HepG2 (cell line): ENCODE measurements around the gene TP73. TPM values are rescaled to one million over a fixed set of nuclear protein-coding genes. Genes with fewer than 3 reads are reported as not detected.

Source experiments
- BRD4 ChIP-seq: sonication (generic); formaldehyde crosslinking; IDR thresholded peaks from 2 replicates; pipeline ENCODE4 v1.4.0; 2020; ENCODE audit warnings: missing genetic modification reagents
- CBX2 ChIP-seq, 2 experiments: fragments of 200-600 bp in 1 of 2; sonication (generic); formaldehyde crosslinking in 1 of 2; IDR thresholded peaks; 2 replicates each; pipeline versions ENCODE4 v1.7.0 to v1.8.1; 2018 to 2022; ENCODE audit warnings: low read depth in 2 of 2, low read length in 1 of 2, mild to moderate bottlenecking in 1 of 2, missing genetic modification reagents in 1 of 2
- MYNN ChIP-seq: sonication (generic); formaldehyde crosslinking; IDR thresholded peaks from 2 replicates; pipeline ENCODE4 v1.4.0; 2020; ENCODE audit warnings: mild to moderate bottlenecking, low read depth, missing genetic modification reagents
- NFE2L1 ChIP-seq: sonication (generic); formaldehyde crosslinking; IDR thresholded peaks from 2 replicates; pipeline ENCODE4 v1.4.0; 2020; ENCODE audit warnings: missing genetic modification reagents, mild to moderate bottlenecking, borderline replicate concordance
- NR1H2 ChIP-seq: sonication (generic); formaldehyde crosslinking; IDR thresholded peaks from 2 replicates; pipeline ENCODE4 v1.8.1; 2022; ENCODE audit warnings: low read depth, missing genetic modification reagents, borderline replicate concordance
- SALL1 ChIP-seq: sonication (generic); formaldehyde crosslinking; IDR thresholded peaks from 2 replicates; pipeline ENCODE4 v1.8.0; 2022; ENCODE audit warnings: mild to moderate bottlenecking, missing genetic modification reagents
- ZFAT ChIP-seq: sonication (generic); formaldehyde crosslinking; conservative IDR thresholded peaks from 2 replicates; pipeline ENCODE4 v1.8.1; 2023; ENCODE audit warnings: missing genetic modification reagents, inconsistent platforms
- ZNF232 ChIP-seq: sonication (generic); formaldehyde crosslinking; IDR thresholded peaks from 2 replicates; pipeline ENCODE4 v1.4.0; 2020; ENCODE audit warnings: missing genetic modification reagents, borderline replicate concordance
- ZNF441 ChIP-seq: sonication (generic); formaldehyde crosslinking; IDR thresholded peaks from 2 replicates; pipeline ENCODE4 v1.7.0; 2021; ENCODE audit warnings: missing genetic modification reagents, borderline replicate concordance
- ZNF598 ChIP-seq: sonication (generic); formaldehyde crosslinking; IDR thresholded peaks from 2 replicates; pipeline ENCODE4 v1.5.1; 2020; ENCODE audit warnings: mild to moderate bottlenecking, missing genetic modification reagents, borderline replicate concordance
- ZSCAN9 ChIP-seq: IDR thresholded peaks from 2 replicates; pipeline ENCODE4 v1.6.1; 2016; ENCODE audit warnings: borderline replicate concordance
- polyA plus RNA-seq, 8 experiments: library from polyadenylated mRNA; depleted of rRNA in 3 of 8; stranded (reverse) in 7 of 8; unstranded in 1 of 8; fragments of >200 nt; fragmentation: Illumina TruSeq in 4 of 8; extraction: Trizol in 4 of 8; gene quantifications; 2 replicates each; pipeline versions ENCODE4 v1.2.1 to v1.2.3, GENCODE V29; 2011 to 2016; ENCODE audit warnings: low read depth in 4 of 8, missing spikeins in 1 of 8, mixed read lengths in 1 of 8; ENCODE audit not compliant: insufficient read depth in 1 of 8
- total RNA-seq, 5 experiments: library from RNA; depleted of rRNA; stranded (reverse); fragments of >200 nt; fragmentation: Illumina TruSeq; extraction: Trizol; gene quantifications; 2 replicates each; pipeline ENCODE4 v1.2.3, GENCODE V29; 2016; ENCODE audit warnings: low read depth in 1 of 5
- TF ChIP-seq, protein P1 (sequence below): sonication (generic); formaldehyde crosslinking; IDR thresholded peaks from 2 replicates; pipeline ENCODE4 v1.4.0; 2020; ENCODE audit warnings: low read depth, missing genetic modification reagents
- TF ChIP-seq, protein P2 (sequence below): sonication (generic); formaldehyde crosslinking; IDR thresholded peaks from 2 replicates; pipeline ENCODE4 v1.8.1; 2023; ENCODE audit warnings: missing genetic modification reagents, inconsistent platforms, borderline replicate concordance
- TF ChIP-seq, protein P3 (sequence below): sonication (generic); formaldehyde crosslinking; IDR thresholded peaks from 2 replicates; pipeline ENCODE4 v1.8.1; 2023; ENCODE audit warnings: mild to moderate bottlenecking, moderate library complexity, missing genetic modification reagents
- TF ChIP-seq, protein P4 (sequence below): sonication (generic); formaldehyde crosslinking; IDR thresholded peaks from 2 replicates; pipeline ENCODE4 v1.9.0; 2021; ENCODE audit warnings: missing genetic modification reagents, mild to moderate bottlenecking, borderline replicate concordance
- TF ChIP-seq, protein P5 (sequence below): sonication (generic); IDR thresholded peaks from 2 replicates; pipeline ENCODE4 v1.6.1; 2016; ENCODE audit warnings: low read depth, borderline replicate concordance
- TF ChIP-seq, protein P6 (sequence below): IDR thresholded peaks from 2 replicates; pipeline ENCODE4 v1.6.1; 2016; ENCODE audit warnings: mild to moderate bottlenecking, missing biosample characterization, missing genetic modification reagents

TP73 gene
- total and polyA plus RNA-seq, 2 of the 13 experiments (the other 11 are each of a cell fraction or from before 2014, with no cell fraction given) = 0.49 to 1.1 TPM

DNA sequence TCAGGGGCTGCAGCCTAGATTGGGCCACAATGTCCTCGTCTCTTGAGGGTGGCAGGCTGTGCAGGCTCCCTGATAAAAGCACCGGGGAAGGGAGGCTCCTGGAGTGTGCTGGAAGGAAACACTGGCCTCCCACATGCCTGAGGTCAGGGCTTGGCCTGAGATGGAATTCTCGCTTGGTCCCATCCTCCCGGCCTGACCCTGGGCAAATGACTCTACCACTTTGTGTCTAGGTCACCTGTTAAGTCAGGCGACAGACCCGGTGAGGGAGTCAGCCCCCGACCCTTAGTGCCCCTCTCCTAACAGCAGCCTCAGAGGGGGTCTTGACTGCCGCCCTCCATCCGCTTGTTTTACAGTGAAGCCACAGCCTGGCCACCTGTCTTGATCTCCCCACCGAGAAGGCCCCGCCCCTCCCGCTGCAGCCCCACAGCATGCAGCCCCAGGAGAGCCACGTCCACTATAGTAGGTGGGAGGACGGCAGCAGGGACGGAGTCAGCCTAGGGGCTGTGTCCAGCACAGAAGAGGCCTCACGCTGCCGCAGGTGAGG is 122.7 kb downstream of the TP73 start (continued):
- TF ChIP-seq, protein P1, sequence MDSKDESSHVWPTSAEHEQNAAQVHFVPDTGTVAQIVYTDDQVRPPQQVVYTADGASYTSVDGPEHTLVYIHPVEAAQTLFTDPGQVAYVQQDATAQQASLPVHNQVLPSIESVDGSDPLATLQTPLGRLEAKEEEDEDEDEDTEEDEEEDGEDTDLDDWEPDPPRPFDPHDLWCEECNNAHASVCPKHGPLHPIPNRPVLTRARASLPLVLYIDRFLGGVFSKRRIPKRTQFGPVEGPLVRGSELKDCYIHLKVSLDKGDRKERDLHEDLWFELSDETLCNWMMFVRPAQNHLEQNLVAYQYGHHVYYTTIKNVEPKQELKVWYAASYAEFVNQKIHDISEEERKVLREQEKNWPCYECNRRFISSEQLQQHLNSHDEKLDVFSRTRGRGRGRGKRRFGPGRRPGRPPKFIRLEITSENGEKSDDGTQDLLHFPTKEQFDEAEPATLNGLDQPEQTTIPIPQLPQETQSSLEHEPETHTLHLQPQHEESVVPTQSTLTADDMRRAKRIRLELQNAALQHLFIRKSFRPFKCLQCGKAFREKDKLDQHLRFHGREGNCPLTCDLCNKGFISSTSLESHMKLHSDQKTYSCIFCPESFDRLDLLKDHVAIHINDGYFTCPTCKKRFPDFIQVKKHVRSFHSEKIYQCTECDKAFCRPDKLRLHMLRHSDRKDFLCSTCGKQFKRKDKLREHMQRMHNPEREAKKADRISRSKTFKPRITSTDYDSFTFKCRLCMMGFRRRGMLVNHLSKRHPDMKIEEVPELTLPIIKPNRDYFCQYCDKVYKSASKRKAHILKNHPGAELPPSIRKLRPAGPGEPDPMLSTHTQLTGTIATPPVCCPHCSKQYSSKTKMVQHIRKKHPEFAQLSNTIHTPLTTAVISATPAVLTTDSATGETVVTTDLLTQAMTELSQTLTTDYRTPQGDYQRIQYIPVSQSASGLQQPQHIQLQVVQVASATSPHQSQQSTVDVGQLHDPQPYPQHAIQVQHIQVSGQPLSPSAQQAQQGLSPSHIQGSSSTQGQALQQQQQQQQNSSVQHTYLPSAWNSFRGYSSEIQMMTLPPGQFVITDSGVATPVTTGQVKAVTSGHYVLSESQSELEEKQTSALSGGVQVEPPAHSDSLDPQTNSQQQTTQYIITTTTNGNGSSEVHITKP (CRISPR knock-in tag) = 0 out of 2 replicates have a peak, but pooled peaks have one; percentile 2
- TF ChIP-seq, protein P2, sequence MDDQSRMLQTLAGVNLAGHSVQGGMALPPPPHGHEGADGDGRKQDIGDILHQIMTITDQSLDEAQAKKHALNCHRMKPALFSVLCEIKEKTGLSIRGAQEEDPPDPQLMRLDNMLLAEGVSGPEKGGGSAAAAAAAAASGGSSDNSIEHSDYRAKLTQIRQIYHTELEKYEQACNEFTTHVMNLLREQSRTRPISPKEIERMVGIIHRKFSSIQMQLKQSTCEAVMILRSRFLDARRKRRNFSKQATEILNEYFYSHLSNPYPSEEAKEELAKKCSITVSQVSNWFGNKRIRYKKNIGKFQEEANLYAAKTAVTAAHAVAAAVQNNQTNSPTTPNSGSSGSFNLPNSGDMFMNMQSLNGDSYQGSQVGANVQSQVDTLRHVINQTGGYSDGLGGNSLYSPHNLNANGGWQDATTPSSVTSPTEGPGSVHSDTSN (CRISPR knock-in tag) = 0 out of 2 replicates have a peak, but pooled peaks have one; percentile 4
- TF ChIP-seq ZFAT (CRISPR knock-in tag) (no peak), MYNN (CRISPR knock-in tag) (no peak), ZNF232 (CRISPR knock-in tag) (0 out of 2 replicates have a peak, but pooled peaks have one; percentile 7), ZSCAN9 (CRISPR knock-in tag) (no peak), ZNF598 (CRISPR knock-in tag) (0 out of 2 replicates have a peak, but pooled peaks have one; percentile 23), CBX2 (IDR thresholded peaks at IDR 0.05; ENCODE audit: low read depth, low read length) (no peak), CBX2 (CRISPR knock-in tag; IDR thresholded peaks at IDR 0.05; ENCODE audit: low read depth) (peak; percentile 38; the same call in 1 of the 2 replicates), NR1H2 (CRISPR knock-in tag) (peak; percentile 24; the same call in 1 of the 2 replicates), NFE2L1 (CRISPR knock-in tag) (0 out of 2 replicates have a peak, but pooled peaks have one; percentile 27), BRD4 (CRISPR knock-in tag) (peak; percentile 22; the same call in 1 of the 2 replicates), ZNF441 (CRISPR knock-in tag) (peak; percentile 20; the same call in 1 of the 2 replicates), SALL1 (CRISPR knock-in tag) (0 out of 2 replicates have a peak, but pooled peaks have one; percentile 3)
- TF ChIP-seq, protein P3, sequence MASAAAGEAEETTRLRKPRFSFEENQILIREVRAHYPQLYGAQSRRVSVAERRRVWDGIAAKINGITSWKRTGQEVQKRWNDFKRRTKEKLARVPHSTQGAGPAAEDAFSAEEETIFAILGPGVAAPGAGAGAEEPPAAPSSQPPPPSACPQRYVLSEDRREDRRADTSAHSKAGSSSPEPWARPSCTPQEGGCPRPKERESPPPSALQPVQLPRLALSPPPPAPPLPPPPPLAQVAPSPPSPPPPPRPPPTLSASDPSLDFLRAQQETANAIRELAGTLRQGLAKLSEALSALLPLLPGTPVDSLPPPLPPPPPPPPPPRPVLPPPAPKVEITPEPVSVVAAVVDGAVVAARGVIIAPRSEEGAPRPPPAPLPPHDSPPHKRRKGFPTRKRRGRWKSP (CRISPR knock-in tag) = no peak
- TF ChIP-seq, protein P4, sequence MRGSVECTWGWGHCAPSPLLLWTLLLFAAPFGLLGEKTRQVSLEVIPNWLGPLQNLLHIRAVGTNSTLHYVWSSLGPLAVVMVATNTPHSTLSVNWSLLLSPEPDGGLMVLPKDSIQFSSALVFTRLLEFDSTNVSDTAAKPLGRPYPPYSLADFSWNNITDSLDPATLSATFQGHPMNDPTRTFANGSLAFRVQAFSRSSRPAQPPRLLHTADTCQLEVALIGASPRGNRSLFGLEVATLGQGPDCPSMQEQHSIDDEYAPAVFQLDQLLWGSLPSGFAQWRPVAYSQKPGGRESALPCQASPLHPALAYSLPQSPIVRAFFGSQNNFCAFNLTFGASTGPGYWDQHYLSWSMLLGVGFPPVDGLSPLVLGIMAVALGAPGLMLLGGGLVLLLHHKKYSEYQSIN (CRISPR knock-in tag) = no peak
- TF ChIP-seq, protein P5, sequence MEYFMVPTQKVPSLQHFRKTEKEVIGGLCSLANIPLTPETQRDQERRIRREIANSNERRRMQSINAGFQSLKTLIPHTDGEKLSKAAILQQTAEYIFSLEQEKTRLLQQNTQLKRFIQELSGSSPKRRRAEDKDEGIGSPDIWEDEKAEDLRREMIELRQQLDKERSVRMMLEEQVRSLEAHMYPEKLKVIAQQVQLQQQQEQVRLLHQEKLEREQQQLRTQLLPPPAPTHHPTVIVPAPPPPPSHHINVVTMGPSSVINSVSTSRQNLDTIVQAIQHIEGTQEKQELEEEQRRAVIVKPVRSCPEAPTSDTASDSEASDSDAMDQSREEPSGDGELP = no peak
- TF ChIP-seq, protein P6, sequence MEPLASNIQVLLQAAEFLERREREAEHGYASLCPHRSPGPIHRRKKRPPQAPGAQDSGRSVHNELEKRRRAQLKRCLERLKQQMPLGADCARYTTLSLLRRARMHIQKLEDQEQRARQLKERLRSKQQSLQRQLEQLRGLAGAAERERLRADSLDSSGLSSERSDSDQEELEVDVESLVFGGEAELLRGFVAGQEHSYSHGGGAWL = 0 out of 2 replicates have a peak, but pooled peaks have one; percentile 2
